Epithelial cell of umbilical artery (primary cell): ENCODE measurements around the gene TMEM143. TPM values are rescaled to one million over a fixed set of nuclear protein-coding genes. Genes with fewer than 3 reads are reported as not detected.

Source experiments
- total RNA-seq: library from RNA; depleted of rRNA; stranded (reverse); fragments of >200 nt; gene quantifications from 2 replicates; pipeline ENCODE4 v1.2.3, GENCODE V29; 2014

The TMEM143 gene
- 1.7 and 2.9 TPM in 2 replicates for total RNA-seq

GRCh38 chr19:48363810-48364597 lies at the start of gene TMEM143, which contains the start of gene SYNGR4:
Gene TMEM143, minus strand, starts transcription at chr19:48363940. Its CDS starts 20 bp downstream, at chr19:48363920.
Gene SYNGR4, plus strand, starts transcription at chr19:48364367. Its CDS starts 1,476 bp downstream, at chr19:48365843.

DNA sequence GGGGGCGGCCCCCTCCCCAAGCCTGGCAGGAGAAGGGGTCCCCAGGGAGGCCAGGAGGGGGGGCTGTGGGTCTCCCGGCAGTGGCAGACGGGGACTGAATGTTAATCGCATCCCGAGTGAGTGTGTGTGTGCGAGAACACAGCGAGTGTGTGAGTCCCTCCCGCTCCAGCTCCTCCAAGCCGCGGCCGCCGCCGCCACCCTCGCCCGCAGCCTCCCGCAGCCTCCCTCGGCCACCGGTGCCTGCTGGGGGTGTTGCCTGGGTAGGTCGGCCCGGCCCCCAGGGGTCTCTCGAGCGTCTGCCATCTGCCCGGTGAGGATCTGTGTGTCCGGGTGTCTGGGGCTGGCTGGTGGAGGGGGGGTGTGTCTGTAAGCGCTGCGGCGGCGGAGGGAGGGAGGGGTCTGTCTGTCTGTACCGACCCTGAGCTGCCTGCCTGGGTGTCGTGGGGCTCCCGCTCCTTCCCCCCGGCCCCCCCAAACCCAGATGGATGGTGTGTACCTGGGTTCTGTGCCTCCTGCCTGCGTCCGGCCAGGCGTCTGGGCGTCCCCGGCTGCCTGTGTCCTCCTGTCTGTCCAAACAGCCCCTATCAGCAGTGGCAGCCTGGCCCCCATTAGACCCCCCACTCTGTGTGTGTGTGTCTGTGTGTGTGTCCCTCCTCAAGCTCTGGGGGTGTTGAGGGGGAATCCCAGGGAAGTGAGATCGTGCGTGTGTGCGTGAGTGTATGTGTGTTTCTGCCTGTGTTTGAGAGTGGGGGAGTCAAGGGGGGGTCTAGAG lies 30.0 kb upstream of the TMEM143 start, which contains the start of gene GRIN2D:
Gene GRIN2D, plus strand, starts transcription at position 110 of the 772 bp plus-strand sequence. CDS start 4,725 bp downstream, outside the sequence.

GRCh38 chr19:48391100-48392005 lies 27.6 kb upstream of the TMEM143 start, which contains the start of gene KDELR1:
Gene KDELR1, minus strand, starts transcription at chr19:48391551. Its CDS starts 193 bp downstream, at chr19:48391358.

GRCh38 chr19:48325265-48325910 lies 38.4 kb downstream of the TMEM143 start, which contains the start of gene EMP3:
Gene EMP3, plus strand, starts transcription at chr19:48325552. Its CDS starts 1,293 bp downstream, at chr19:48326845.

Other genes starting within 250 kb of the TMEM143 start
- 23.6 and 30.5 TPM in 2 replicates for gene LIG1, start 193.6 kb downstream of the TMEM143 start, total RNA-seq
- gene ZSWIM9, start 193.3 kb downstream of the TMEM143 start, total RNA-seq = 1.6 and 3.6 TPM in 2 replicates
- 91.9 and 127 TPM in 2 replicates for gene CARD8, start 108.0 kb downstream of the TMEM143 start, total RNA-seq
- 0.65 and 2.9 TPM in 2 replicates for gene ZNF114, start 93.9 kb downstream of the TMEM143 start, total RNA-seq
- 22.4 and 33.9 TPM in 2 replicates for gene EMP3, start 38.4 kb downstream of the TMEM143 start, total RNA-seq
- not detected in 2 replicates for gene SYNGR4, start 427 bp upstream of the TMEM143 start, total RNA-seq
- gene KDELR1, start 27.6 kb upstream of the TMEM143 start, total RNA-seq = 29.8 and 35.1 TPM in 2 replicates
- gene GRIN2D, start 29.7 kb upstream of the TMEM143 start, total RNA-seq = 0.15 and 0.32 TPM in 2 replicates
- gene GRWD1, start 82.0 kb upstream of the TMEM143 start, total RNA-seq = 44.5 and 65.8 TPM in 2 replicates
- gene KCNJ14, start 91.6 kb upstream of the TMEM143 start, total RNA-seq = 0.30 and 0.32 TPM in 2 replicates
- 66.7 and 101 TPM in 2 replicates for gene CYTH2, start 105.4 kb upstream of the TMEM143 start, total RNA-seq
- under 0.01 and 0.61 TPM in 2 replicates for gene LMTK3, start 147.9 kb upstream of the TMEM143 start, total RNA-seq
- gene SULT2B1, start 188.2 kb upstream of the TMEM143 start, total RNA-seq = not detected in 2 replicates
- gene SPACA4, start 242.8 kb upstream of the TMEM143 start, total RNA-seq = not detected in 2 replicates